HepG2 (cell line): ENCODE data around the gene PIM3. TPM values are rescaled to one million over a fixed set of nuclear protein-coding genes. Genes with fewer than 3 reads are reported as not detected.

Source experiments
- AKNA ChIP-seq: sonication (generic); formaldehyde crosslinking; IDR thresholded peaks from 2 replicates; pipeline ENCODE4 v1.4.0; 2020; ENCODE audit warnings: missing genetic modification reagents, borderline replicate concordance
- CHD4 ChIP-seq: fragments of 200-600 bp; sonication (generic); IDR thresholded peaks from 2 replicates; pipeline ENCODE4 v1.7.0; 2017; ENCODE audit warnings: mild to moderate bottlenecking, low read length, borderline replicate concordance
- HNRNPLL ChIP-seq: fragments of 200-400 bp; formaldehyde crosslinking; IDR thresholded peaks from 2 replicates; pipeline ENCODE4 v1.6.1; 2017; ENCODE audit warnings: mild to moderate bottlenecking, low read depth, low read length; ENCODE audit not compliant: poor library complexity, severe bottlenecking
- MLLT10 ChIP-seq: sonication (generic); formaldehyde crosslinking; IDR thresholded peaks from 2 replicates; pipeline ENCODE4 v1.4.0; 2020; ENCODE audit warnings: missing genetic modification reagents
- MXD4 ChIP-seq: IDR thresholded peaks from 2 replicates; pipeline ENCODE4 v1.6.1; 2016; ENCODE audit warnings: mild to moderate bottlenecking, missing biosample characterization, missing genetic modification reagents
- NFE2L2 ChIP-seq: fragments of 150-350 bp; IDR thresholded peaks from 2 replicates; pipeline ENCODE4 v1.6.1; 2014; ENCODE audit warnings: low read length
- RBFOX2 ChIP-seq: fragments of 200-400 bp; formaldehyde crosslinking; IDR thresholded peaks from 2 replicates; pipeline ENCODE4 v1.6.1; 2017; ENCODE audit warnings: low read depth, mild to moderate bottlenecking, low read length
- SP2 ChIP-seq: sonication (generic); formaldehyde crosslinking; IDR thresholded peaks from 2 replicates; pipeline ENCODE4 v1.5.1; 2020; ENCODE audit warnings: mild to moderate bottlenecking, missing genetic modification reagents
- ZBTB7A ChIP-seq: sonication (generic); formaldehyde crosslinking; IDR thresholded peaks from 2 replicates; pipeline ENCODE4 v1.8.0; 2022; ENCODE audit warnings: mild to moderate bottlenecking, missing genetic modification reagents
- ZHX1 ChIP-seq: sonication (generic); formaldehyde crosslinking; IDR thresholded peaks from 2 replicates; pipeline ENCODE4 v1.8.1; 2022; ENCODE audit warnings: low read depth, mild to moderate bottlenecking, missing genetic modification reagents
- ZNF264 ChIP-seq: sonication (generic); formaldehyde crosslinking; IDR thresholded peaks from 2 replicates; pipeline ENCODE4 v1.4.0; 2020; ENCODE audit warnings: missing genetic modification reagents
- ZNF616 ChIP-seq: sonication (generic); formaldehyde crosslinking; IDR thresholded peaks from 2 replicates; pipeline ENCODE4 v1.5.0; 2020; ENCODE audit warnings: low read depth, mild to moderate bottlenecking, missing genetic modification reagents
- ZNF660 ChIP-seq: sonication (generic); formaldehyde crosslinking; IDR thresholded peaks from 2 replicates; pipeline ENCODE4 v1.5.1; 2020; ENCODE audit warnings: mild to moderate bottlenecking, low read depth, missing genetic modification reagents, borderline replicate concordance
- polyA plus RNA-seq, 8 experiments: library from polyadenylated mRNA; depleted of rRNA in 3 of 8; stranded (reverse) in 7 of 8; unstranded in 1 of 8; fragments of >200 nt; fragmentation: Illumina TruSeq in 4 of 8; extraction: Trizol in 4 of 8; gene quantifications; 2 replicates each; pipeline versions ENCODE4 v1.2.1 to v1.2.3, GENCODE V29; 2011 to 2016; ENCODE audit warnings: low read depth in 4 of 8, missing spikeins in 1 of 8, mixed read lengths in 1 of 8; ENCODE audit not compliant: insufficient read depth in 1 of 8
- total RNA-seq, 5 experiments: library from RNA; depleted of rRNA; stranded (reverse); fragments of >200 nt; fragmentation: Illumina TruSeq; extraction: Trizol; gene quantifications; 2 replicates each; pipeline ENCODE4 v1.2.3, GENCODE V29; 2016; ENCODE audit warnings: low read depth in 1 of 5
- TF ChIP-seq, protein P1 (sequence below): sonication (generic); formaldehyde crosslinking; IDR thresholded peaks from 2 replicates; pipeline ENCODE4 v1.5.1; 2020; ENCODE audit warnings: mild to moderate bottlenecking, missing genetic modification reagents, borderline replicate concordance
- TF ChIP-seq, protein P2 (sequence below): sonication (generic); formaldehyde crosslinking; IDR thresholded peaks from 2 replicates; pipeline ENCODE4 v1.8.0; 2022; ENCODE audit warnings: missing genetic modification reagents, mild to moderate bottlenecking, moderate library complexity, borderline replicate concordance

PIM3 gene
- total and polyA plus RNA-seq, 2 of the 13 experiments (the other 11 are each of a cell fraction or from before 2014, with no cell fraction given), result 21.6 to 31.2 TPM

DNA sequence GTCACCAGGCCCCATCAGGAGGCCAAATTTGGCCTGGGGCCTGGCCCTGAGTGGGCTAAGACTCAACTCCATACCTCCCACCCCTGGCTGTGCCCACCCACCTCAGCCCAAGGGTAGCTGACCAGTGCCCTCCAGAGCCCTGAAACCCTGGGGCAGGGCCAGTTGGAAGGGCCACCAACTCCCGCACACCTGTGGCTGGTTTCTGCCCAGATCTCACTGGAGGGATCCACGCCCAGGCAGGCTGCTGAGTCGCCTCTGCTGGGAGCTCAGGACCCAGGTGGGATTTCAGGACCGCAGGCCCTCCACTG lies 8.9 kb upstream of the PIM3 start (continued):
- TF ChIP-seq, protein P1, sequence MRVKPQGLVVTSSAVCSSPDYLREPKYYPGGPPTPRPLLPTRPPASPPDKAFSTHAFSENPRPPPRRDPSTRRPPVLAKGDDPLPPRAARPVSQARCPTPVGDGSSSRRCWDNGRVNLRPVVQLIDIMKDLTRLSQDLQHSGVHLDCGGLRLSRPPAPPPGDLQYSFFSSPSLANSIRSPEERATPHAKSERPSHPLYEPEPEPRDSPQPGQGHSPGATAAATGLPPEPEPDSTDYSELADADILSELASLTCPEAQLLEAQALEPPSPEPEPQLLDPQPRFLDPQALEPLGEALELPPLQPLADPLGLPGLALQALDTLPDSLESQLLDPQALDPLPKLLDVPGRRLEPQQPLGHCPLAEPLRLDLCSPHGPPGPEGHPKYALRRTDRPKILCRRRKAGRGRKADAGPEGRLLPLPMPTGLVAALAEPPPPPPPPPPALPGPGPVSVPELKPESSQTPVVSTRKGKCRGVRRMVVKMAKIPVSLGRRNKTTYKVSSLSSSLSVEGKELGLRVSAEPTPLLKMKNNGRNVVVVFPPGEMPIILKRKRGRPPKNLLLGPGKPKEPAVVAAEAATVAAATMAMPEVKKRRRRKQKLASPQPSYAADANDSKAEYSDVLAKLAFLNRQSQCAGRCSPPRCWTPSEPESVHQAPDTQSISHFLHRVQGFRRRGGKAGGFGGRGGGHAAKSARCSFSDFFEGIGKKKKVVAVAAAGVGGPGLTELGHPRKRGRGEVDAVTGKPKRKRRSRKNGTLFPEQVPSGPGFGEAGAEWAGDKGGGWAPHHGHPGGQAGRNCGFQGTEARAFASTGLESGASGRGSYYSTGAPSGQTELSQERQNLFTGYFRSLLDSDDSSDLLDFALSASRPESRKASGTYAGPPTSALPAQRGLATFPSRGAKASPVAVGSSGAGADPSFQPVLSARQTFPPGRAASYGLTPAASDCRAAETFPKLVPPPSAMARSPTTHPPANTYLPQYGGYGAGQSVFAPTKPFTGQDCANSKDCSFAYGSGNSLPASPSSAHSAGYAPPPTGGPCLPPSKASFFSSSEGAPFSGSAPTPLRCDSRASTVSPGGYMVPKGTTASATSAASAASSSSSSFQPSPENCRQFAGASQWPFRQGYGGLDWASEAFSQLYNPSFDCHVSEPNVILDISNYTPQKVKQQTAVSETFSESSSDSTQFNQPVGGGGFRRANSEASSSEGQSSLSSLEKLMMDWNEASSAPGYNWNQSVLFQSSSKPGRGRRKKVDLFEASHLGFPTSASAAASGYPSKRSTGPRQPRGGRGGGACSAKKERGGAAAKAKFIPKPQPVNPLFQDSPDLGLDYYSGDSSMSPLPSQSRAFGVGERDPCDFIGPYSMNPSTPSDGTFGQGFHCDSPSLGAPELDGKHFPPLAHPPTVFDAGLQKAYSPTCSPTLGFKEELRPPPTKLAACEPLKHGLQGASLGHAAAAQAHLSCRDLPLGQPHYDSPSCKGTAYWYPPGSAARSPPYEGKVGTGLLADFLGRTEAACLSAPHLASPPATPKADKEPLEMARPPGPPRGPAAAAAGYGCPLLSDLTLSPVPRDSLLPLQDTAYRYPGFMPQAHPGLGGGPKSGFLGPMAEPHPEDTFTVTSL (CRISPR knock-in tag), result no peak
- no peak for TF ChIP-seq CHD4
- no peak for TF ChIP-seq ZNF264 (CRISPR knock-in tag)
- TF ChIP-seq HNRNPLL, result no peak
- TF ChIP-seq SP2 (CRISPR knock-in tag), result 0 out of 2 replicates have a peak, but pooled peaks have one; percentile 29
- no peak for TF ChIP-seq MXD4 (CRISPR knock-in tag)
- TF ChIP-seq ZBTB7A (CRISPR knock-in tag), result no peak
- TF ChIP-seq ZNF660 (CRISPR knock-in tag), result no peak
- 0 out of 2 replicates have a peak, but pooled peaks have one; percentile 40 for TF ChIP-seq RBFOX2
- TF ChIP-seq MLLT10 (CRISPR knock-in tag), result no peak
- no peak for TF ChIP-seq ZNF616 (CRISPR knock-in tag)
- no peak for TF ChIP-seq NFE2L2
- TF ChIP-seq, protein P2, sequence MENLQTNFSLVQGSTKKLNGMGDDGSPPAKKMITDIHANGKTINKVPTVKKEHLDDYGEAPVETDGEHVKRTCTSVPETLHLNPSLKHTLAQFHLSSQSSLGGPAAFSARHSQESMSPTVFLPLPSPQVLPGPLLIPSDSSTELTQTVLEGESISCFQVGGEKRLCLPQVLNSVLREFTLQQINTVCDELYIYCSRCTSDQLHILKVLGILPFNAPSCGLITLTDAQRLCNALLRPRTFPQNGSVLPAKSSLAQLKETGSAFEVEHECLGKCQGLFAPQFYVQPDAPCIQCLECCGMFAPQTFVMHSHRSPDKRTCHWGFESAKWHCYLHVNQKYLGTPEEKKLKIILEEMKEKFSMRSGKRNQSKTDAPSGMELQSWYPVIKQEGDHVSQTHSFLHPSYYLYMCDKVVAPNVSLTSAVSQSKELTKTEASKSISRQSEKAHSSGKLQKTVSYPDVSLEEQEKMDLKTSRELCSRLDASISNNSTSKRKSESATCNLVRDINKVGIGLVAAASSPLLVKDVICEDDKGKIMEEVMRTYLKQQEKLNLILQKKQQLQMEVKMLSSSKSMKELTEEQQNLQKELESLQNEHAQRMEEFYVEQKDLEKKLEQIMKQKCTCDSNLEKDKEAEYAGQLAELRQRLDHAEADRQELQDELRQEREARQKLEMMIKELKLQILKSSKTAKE (CRISPR knock-in tag), result no peak
- no peak for TF ChIP-seq AKNA (CRISPR knock-in tag)
- no peak for TF ChIP-seq ZHX1
